Activated CD8-positive, alpha-beta memory T cell treated with anti-CD3 and anti-CD28 coated beads for 36 hours (primary cell): ENCODE measurements around the gene CHRNE. TPM values are rescaled to one million over a fixed set of nuclear protein-coding genes. Genes with fewer than 3 reads are reported as not detected.
"Not testable (repeated sequence)": the region's sequence is repeated elsewhere in the genome, so short reads cannot be mapped to it uniquely, and the experiment has no call there.

Source experiments
- CTCF ChIA-PET: fragments of 350-600 bp; sonication (Branson Sonifier 250); formaldehyde crosslinking; loops from one replicate; lab custom pipeline; 2021; ENCODE audit warnings: antibody characterized with exemption; lab: Charles Lee
- POLR2A ChIA-PET: fragments of 350-600 bp; sonication (Branson Sonifier 250); formaldehyde crosslinking; loops from one replicate; lab custom pipeline; 2021; ENCODE audit warnings: antibody characterized with exemption; lab: Charles Lee
- total RNA-seq, 2 experiments: library from RNA; stranded (reverse); gene quantifications; one replicate each; pipeline ENCODE4 v1.2.3, GENCODE V29; 2021

CHRNE gene
- total RNA-seq, 2 experiments from 2014 or later, result 0.38 to 0.42 TPM

- ChIA-PET CTCF (interaction anchor here (0.6 kb wide), 1 partner anchor 25 kb away, joined by 3 read pairs; no protein-coding TSS in a partner anchor), POLR2A (interaction anchor here (0.6 kb wide), 1 partner anchor 48 kb away, joined by 3 read pairs; no protein-coding TSS in a partner anchor)
Observed at GRCh38 chr17:4926577-4927335, 23.9 kb upstream of the CHRNE start.

GRCh38 chr17:4921320-4921719, 18.4 kb upstream of the CHRNE start:
- ChIA-PET CTCF (no interaction called here), POLR2A (no interaction called here)

GRCh38 chr17:4920351-4921048, 17.6 kb upstream of the CHRNE start:
- ChIA-PET CTCF (interaction anchor here (1.2 kb wide), 1 partner anchor 317 kb away, joined by 3 read pairs; no protein-coding TSS in a partner anchor), POLR2A (no interaction called here)

DNA sequence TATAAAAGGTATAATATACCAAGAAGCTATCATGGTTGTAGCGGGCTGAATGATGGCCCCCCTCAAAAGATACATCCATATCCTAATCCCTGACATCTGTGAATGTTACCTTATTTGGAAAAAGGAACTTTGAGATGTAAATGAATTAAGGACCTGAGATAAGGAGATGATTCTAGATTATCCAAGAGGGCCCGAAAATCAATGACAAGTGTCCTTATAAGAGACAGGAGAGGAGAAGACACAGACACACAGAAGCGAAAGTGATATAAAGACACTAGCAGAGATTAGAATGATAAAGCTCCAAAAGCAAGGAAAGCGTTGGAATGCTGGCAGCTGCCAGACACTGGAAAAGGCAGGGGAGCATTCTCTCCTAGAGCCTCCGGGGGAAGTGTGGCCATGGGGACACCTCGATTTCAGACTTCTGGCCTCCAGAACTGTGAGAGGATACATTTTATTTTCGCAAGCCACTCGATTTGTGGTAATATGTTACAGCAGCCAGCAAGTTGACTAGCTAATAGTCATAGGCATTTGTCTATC, 16.7 kb upstream of the CHRNE start:
- CTCF ChIA-PET, result interaction anchor here (1.2 kb wide), 1 partner anchor 318 kb away, joined by 3 read pairs; no protein-coding TSS in a partner anchor
- POLR2A ChIA-PET, result no interaction called here

DNA sequence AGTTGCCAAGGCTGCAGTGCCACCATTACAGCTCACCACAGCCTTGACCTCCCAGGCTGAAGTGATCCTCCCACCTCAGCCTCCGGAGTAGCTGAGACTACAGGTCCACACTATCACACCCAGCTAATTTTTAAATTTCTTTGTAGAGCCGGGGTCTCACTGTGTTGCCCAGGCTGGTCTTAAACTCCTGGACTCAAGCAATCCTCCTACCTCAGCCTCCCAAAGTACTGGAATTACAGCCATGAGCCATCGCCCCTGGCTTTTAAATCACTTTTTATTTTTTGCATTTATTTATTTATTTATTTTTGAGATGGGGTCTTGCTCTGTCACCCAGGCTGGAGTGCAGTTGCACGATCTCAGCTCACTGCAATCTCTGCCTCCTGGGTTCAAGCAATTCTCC, 11.7 kb upstream of the CHRNE start:
- POLR2A ChIA-PET, CTCF ChIA-PET: not testable (repeated sequence)

- POLR2A ChIA-PET, result interaction anchor here (0.7 kb wide), 1 partner anchor 1359 kb away, joined by 7 read pairs; no protein-coding TSS in a partner anchor
- CTCF ChIA-PET, result no interaction called here
Observed at GRCh38 chr17:4913994-4914393, 11.1 kb upstream of the CHRNE start.

DNA sequence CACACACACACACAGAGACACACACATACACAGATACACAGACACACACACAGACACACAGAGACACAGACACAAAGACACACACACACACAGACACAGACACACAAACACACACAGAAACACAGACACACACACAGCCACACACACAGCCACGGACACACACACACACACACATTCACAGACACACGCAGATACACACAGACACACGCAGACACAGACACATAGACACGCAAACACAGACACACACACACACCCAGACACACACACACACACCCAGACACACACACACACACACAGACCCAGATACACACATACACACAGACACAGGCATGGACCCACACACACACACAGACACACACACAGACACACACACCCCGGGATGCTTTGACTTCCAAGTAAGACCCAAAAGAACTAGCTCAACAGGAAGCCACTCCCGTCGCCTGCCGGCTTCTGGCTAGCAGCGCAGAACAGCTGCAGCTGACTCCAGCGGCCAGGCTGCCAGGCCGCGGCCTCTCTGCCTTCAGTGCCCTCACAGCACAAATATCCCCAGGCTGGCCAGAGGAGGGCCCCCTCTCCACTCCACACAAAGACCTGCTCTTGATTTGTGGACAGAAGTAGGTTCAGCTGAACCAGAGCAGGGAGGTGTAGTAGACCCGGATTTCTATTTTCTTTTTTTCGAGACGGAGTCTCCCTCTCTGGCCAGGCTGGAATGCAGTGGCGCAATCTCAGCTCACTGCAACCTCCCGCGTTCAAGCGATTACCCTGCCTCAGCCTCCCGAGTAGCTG, 6.0 kb upstream of the CHRNE start:
- POLR2A ChIA-PET, result interaction anchor here (0.8 kb wide), 1 partner anchor 31 kb away, joined by 3 read pairs; the partner anchor contains the start of gene SLC25A11
- CTCF ChIA-PET, result interaction anchor here (0.6 to 1.9 kb wide), 18 partner anchors 9 to 342 kb away, joined by 3 to 12 read pairs (median 3); partner anchors contain the start of genes C17orf107, CAMTA2, RNF167 and SLC25A11

DNA sequence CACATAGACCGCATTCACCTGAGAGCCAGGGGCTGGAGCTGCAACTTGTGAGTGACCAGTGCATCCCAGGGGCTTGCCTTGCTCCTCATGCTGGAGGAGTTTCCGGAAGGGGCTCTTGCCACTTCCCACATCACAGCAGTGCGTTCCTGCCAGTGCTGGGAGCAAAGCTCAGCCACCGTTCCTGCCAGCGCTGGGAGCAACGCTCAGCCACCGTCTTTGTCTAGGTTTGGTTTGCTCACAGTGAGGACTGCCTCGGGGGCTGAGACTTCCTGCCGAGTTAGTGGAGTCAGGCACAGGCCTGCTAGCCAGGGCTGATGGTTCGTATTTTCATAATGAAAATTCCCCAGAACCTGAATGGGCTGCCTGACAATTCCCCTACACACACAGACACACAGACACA, 5.4 kb upstream of the CHRNE start:
- ChIA-PET CTCF (interaction anchor here (0.9 to 1.9 kb wide), 10 partner anchors 9 to 152 kb away, joined by 3 to 12 read pairs (median 4); partner anchors contain the start of genes C17orf107, CAMTA2, RNF167 and SLC25A11), POLR2A (interaction anchor here (0.8 kb wide), 1 partner anchor 31 kb away, joined by 3 read pairs; the partner anchor contains the start of gene SLC25A11)

GRCh38 chr17:4906642-4907041, 3.7 kb upstream of the CHRNE start:
- POLR2A ChIA-PET, CTCF ChIA-PET: not testable (repeated sequence)

- ChIA-PET POLR2A (interaction anchor here (1.2 kb wide), 1 partner anchor 112 kb away, joined by 4 read pairs; no protein-coding TSS in a partner anchor), CTCF (interaction anchor here (1.5 to 2.5 kb wide), 4 partner anchors 9 to 112 kb away, joined by 4 to 12 read pairs (median 7); partner anchors contain the start of genes RNF167 and SLC25A11)
Observed at GRCh38 chr17:4902540-4902939, 358 bp downstream of the CHRNE start.

- CTCF ChIA-PET, result interaction anchor here (0.6 to 2.5 kb wide), 2 partner anchors 25 to 112 kb away, joined by 3 to 9 read pairs; no protein-coding TSS in a partner anchor
- POLR2A ChIA-PET, result interaction anchor here (0.6 to 2.0 kb wide), 3 partner anchors 37 to 112 kb away, joined by 3 to 7 read pairs (median 3); no protein-coding TSS in a partner anchor
Observed at GRCh38 chr17:4901648-4902344, 1.1 kb downstream of the CHRNE start.

GRCh38 chr17:4901108-4901647, 1.7 kb downstream of the CHRNE start:
- CTCF ChIA-PET, result interaction anchor here (0.6 to 2.6 kb wide), 4 partner anchors 25 to 936 kb away, joined by 3 to 17 read pairs (median 7); partner anchors contain the start of gene SPAG7

GRCh38 chr17:4900231-4901107, 2.4 kb downstream of the CHRNE start:
- POLR2A ChIA-PET, result interaction anchor here (0.5 to 2.0 kb wide), 8 partner anchors 13 to 196 kb away, joined by 3 to 7 read pairs (median 4); partner anchors contain the start of gene ARRB2

More at GRCh38 chr17:4901108-4901647, 1.7 kb downstream of the CHRNE start:
- POLR2A ChIA-PET, result interaction anchor here (0.6 to 2.0 kb wide), 3 partner anchors 12 to 111 kb away, joined by 3 to 7 read pairs (median 3); no protein-coding TSS in a partner anchor

GRCh38 chr17:4899341-4900230, 3.3 kb downstream of the CHRNE start, which contains the start of gene C17orf107:
TSS of gene C17orf107 (plus strand) at chr17:4899536. CDS start at chr17:4899763, 227 bp downstream.
- ChIA-PET CTCF (interaction anchor here (0.9 to 3.0 kb wide), 9 partner anchors 9 to 204 kb away, joined by 3 to 17 read pairs (median 5); partner anchors contain the start of genes PLD2, RNF167, SLC25A11 and SPAG7), POLR2A (interaction anchor here (0.7 to 2.0 kb wide), 8 partner anchors 40 to 195 kb away, joined by 3 to 7 read pairs (median 4); partner anchors contain the start of genes ARRB2, RNF167 and SLC25A11)

More at GRCh38 chr17:4900231-4901107, 2.4 kb downstream of the CHRNE start:
- CTCF ChIA-PET, result interaction anchor here (0.6 to 3.0 kb wide), 7 partner anchors 9 to 935 kb away, joined by 3 to 17 read pairs (median 9); partner anchors contain the start of genes RNF167, SLC25A11 and SPAG7
